Measurements from ENCODE around the gene MEP1A.

Gene MEP1A

DNA sequence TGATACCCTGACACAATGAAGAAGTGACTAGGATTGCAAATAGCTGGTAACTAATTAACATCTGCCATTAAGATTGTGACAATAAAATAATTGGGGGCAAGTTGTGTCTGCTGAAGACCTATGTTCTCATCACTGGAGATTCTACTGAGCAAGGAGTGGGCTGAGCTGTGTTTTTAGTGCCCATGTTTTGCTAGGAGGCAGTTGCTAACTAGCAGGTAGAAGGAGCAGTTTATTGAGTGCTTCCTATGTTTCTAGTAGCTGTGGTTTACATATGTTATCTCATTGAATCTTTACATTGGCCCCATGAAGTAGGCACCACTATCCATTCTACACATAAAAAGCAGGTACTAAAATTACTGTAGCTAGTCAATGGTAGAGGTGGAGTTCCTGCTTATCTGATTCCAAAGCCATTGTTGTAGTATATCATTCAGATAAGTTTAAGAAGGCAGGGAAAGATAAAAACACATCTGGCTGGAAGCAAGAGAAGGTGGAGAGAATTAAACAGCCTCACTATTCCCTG is 2.8 kb upstream of the MEP1A start:
- H3K4me3 ChIP-seq (ENCODE audit: low read depth, low read length): no peak overlapping the region
- TF ChIP-seq, protein P1, sequence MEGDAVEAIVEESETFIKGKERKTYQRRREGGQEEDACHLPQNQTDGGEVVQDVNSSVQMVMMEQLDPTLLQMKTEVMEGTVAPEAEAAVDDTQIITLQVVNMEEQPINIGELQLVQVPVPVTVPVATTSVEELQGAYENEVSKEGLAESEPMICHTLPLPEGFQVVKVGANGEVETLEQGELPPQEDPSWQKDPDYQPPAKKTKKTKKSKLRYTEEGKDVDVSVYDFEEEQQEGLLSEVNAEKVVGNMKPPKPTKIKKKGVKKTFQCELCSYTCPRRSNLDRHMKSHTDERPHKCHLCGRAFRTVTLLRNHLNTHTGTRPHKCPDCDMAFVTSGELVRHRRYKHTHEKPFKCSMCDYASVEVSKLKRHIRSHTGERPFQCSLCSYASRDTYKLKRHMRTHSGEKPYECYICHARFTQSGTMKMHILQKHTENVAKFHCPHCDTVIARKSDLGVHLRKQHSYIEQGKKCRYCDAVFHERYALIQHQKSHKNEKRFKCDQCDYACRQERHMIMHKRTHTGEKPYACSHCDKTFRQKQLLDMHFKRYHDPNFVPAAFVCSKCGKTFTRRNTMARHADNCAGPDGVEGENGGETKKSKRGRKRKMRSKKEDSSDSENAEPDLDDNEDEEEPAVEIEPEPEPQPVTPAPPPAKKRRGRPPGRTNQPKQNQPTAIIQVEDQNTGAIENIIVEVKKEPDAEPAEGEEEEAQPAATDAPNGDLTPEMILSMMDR (IDR thresholded peaks at IDR 0.05; ENCODE audit: borderline replicate concordance, insufficient read depth, low read depth, low read length): no peak

- TF ChIP-seq, protein P1 (IDR thresholded peaks at IDR 0.05; ENCODE audit: borderline replicate concordance, insufficient read depth, low read depth, low read length): no peak
Measured at GRCh38 chr6:46792635-46793034, 554 bp upstream of the MEP1A start.

GRCh38 chr6:46794068-46794467 is 879 bp downstream of the MEP1A start:
- TF ChIP-seq, protein P1 (IDR thresholded peaks at IDR 0.05; ENCODE audit: borderline replicate concordance, insufficient read depth, low read depth, low read length): no peak

More at GRCh38 chr6:46792635-46793034, 554 bp upstream of the MEP1A start:
- H3K4me3 ChIP-seq (ENCODE audit: low read depth, low read length): no peak overlapping the region

GRCh38 chr6:46795816-46796215 is 2.6 kb downstream of the MEP1A start:
- H3K4me3 ChIP-seq (ENCODE audit: low read depth, low read length): no peak overlapping the region
- TF ChIP-seq, protein P1 (IDR thresholded peaks at IDR 0.05; ENCODE audit: borderline replicate concordance, insufficient read depth, low read depth, low read length): no peak

More at GRCh38 chr6:46794068-46794467, 879 bp downstream of the MEP1A start:
- no peak overlapping the region for H3K4me3 ChIP-seq (ENCODE audit: low read depth, low read length)

DNA sequence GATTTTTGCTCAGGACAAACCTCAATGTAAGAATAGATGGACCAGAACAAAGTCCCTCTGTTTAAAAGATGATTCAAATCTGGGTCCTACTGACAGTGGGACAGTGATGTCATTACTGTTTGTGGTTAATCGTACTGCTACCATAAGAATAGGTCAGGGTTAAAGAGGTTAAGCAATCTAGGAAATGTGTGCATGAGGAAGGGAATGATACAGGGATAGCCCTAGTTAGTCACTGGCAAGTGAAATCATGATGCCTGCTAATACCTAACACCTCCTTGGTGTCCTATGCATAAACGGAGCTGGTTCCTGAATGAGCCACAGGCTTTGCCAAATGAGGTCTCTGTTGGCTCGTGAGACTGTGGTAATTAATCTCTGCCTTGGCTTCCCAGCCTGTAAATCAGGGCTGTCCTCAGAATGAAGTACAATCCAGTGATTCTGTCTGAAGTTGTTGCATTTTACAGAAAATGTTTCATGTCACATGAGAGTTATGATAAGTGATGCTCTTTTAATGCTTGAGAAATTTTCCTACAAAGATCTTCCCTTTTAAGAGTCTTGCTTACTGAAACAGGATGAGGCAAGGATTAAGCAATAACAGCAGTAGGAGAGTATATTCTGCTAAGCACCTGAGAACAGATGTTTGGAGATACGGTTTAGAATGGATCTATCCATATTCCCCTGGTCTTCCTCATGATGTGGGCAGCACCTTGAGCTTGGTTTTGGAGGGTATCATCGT is 3.8 kb downstream of the MEP1A start:
- TF ChIP-seq, protein P1 (IDR thresholded peaks at IDR 0.05; ENCODE audit: borderline replicate concordance, insufficient read depth, low read depth, low read length): no peak
- no peak overlapping the region for H3K4me3 ChIP-seq (ENCODE audit: low read depth, low read length)

DNA sequence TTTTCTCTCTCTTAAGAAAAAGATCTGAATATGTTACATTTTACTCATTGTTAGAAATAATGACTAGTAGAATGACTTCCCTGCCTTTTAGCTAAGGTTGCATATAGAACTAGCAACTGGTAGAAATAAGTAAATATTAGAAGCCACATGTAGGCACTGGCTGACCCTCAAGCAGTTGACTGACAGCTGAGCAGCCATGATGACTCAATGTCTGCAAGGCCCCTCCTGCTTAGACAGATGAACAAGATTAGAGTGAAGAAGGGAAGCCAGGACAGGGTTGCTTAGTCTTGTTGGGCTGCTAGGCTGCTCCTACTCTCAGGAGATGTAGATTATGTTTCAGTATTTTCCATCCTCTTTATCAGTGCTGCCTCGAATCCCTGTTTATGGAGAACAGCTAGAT is 6.5 kb downstream of the MEP1A start:
- H3K4me3 ChIP-seq (ENCODE audit: low read depth, low read length): no peak overlapping the region
- TF ChIP-seq, protein P1 (IDR thresholded peaks at IDR 0.05; ENCODE audit: borderline replicate concordance, insufficient read depth, low read depth, low read length): no peak

- TF ChIP-seq, protein P1 (IDR thresholded peaks at IDR 0.05; ENCODE audit: borderline replicate concordance, insufficient read depth, low read depth, low read length): no peak
- no peak overlapping the region for H3K4me3 ChIP-seq (ENCODE audit: low read depth, low read length)
Measured at GRCh38 chr6:46808806-46809205, 15.6 kb downstream of the MEP1A start.
